Measurements from ENCODE around the gene CUEDC1.
"Not testable (repeated sequence)": the region's sequence is repeated elsewhere in the genome, so short reads cannot be mapped to it uniquely, and the experiment has no call there.

The CUEDC1 gene

DNA sequence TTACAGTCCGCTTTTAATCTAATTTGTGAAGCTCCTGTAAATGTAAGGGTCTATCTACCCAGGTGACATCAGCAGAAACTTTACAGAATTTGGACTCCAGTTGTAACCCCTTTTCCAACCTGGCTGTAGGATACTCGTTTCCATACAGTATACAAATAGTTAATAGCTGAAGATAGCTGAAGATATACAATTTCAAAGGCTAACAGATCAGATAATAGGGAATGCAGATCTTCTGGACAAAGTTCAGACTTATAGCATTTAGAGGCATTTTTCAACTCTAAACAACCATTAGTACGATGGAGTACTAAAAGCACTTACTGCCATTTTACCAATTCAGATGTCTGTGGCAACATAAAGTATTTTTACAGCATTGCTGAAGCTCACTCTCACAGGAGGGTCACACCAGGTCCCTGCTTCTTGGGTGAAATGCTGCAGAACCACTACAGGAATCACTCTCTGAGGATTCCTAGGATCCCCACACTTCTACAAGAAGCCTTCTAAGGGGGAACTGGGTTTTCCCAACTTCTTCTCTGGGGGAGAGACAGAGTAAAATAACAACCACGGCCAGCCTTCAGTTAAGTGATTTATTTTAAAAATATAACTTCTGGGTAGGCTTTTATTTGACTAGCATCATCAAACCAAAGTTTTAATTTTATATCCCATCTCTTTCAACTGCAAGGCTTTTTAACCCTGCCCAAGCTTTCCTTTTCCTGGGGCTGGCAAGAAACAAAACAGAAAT, 29.9 kb upstream of the CUEDC1 start:
- no peak for DNase-seq

DNA sequence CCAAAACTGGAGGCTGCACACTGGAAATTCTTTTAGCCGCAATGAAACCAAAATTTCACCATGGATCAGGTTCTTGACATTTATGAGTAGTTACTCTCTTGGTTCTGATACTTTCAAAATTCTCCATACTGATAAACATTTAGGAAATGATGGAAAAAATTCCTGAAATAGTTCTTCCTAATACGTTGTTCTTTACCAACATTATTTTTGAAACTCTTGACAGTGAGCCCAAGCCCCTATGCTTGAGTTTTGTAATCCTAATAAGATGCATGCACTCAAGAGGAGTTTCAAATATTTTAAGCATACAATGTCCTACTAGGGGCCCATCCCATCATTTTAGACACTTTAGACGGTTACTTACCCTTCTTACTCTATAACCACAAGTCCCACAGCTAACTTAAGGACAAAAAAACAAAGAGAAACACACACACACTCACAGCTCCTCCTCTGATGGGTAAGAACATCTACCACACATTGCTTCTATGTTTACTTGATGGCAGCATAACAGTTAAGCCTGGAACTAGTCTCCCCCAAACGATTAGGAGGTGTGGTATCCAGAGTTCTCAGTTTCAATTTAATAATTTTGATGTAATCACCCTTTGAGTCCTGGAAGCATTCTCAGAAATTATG, 29.2 kb upstream of the CUEDC1 start:
- DNase-seq, result no peak

DNA sequence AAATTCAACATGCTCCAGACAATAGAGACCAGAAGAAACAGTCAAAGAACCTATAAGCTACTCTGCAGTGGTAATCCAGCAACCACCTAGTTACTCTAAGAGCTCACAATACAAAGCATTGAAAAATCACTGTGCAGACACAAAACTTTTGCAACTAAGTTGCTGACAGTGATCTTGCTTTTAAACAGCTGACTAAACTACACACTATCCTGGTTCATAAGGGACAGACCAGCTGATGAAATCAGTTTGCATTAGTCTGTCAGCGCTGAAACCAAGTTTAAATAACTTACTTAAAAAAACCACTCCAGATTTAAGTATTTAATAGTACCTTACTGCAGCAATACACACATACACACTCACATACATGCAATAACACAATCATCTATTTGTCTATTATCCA, 28.2 kb upstream of the CUEDC1 start:
- DNase-seq, result no peak

DNA sequence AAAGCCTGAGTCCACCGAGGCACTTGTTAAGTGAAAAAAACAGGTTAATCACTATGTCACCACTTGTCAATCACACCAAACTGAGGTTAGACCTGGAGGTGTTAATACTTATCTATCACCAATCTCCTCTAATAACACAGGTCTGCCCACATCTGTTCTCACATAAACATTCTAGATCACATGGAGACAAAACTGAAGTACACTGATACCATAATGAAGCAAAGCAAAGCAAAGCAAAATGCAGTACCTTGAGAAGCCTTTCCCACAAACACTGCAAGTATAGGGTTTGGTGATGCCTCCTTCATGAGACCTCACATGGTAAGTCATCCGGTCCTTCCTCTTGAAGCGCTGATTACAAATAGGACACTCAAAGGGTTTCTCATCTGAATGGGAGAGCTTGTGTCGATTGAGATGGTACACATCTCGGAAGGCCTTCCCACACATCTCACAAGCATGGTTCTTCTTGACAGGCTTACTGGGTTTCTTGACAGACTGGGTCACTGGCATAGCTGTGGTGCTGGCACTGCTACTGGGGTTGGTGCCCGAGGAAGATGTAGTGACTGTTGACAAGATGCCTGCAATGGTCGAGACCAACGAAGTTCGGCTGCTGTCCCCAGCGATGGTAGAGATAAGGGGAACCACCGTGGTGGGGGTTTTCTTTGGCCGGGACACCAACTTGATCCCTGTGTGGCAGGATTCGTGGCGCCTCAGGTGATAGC, 27.4 kb upstream of the CUEDC1 start:
- DNase-seq, result no peak

DNA sequence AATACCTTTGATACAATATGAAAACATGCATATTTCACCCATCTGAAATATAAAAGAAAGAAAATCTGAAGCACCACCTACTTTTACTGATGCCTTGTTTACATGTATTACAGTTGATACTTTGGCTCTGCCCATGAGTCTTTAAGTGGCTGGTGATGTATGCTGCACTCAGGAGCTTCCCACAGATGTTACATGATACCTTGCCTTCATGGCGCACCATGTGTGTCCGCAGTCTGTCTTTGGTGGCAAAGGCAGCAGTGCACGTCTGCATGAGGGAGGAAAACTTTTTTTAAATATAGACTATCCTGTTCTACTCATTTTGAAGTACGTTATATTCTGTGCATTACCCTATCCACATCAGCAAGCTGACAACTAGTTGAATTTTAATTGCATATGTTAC, 25.3 kb upstream of the CUEDC1 start:
- no peak for DNase-seq

DNA sequence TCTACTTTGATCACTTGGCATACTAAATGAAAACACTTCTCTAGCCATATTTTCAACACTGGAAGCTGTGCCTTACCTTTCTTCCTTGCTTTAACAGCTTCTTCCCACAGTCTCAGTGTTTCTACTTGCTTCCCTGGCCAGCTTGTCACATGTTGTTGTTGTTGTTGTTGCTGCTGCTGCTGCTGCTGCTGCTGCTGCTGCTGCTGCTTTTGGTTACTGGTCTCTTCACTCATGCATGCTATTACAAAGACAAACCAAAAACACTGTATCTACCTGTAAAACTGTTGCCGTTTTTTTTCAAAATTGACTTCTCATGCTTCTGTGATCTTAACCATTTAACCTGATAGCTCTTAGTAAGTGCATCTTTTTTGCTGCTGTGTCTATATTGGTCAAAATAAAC, 23.9 kb upstream of the CUEDC1 start:
- DNase-seq, result no peak

DNA sequence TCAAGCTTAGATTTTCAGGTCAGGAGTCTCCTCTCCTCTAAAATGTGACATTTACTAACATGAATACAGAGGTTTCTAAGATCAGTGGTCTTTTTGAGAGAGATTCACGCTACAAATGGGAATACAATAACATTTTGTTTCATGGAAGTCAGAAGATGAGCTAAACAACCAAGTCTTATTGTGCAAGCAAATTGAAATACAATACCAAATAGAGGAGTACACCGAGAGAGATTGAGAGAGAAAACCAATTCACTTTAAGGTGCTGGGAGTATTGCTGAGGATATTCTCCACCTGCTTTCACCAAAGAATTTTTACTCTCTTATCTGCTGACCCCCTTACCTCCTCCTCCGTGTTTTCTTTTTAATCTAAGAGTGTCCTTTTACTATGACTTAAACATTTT, 21.4 kb upstream of the CUEDC1 start:
- DNase-seq, result no peak

DNA sequence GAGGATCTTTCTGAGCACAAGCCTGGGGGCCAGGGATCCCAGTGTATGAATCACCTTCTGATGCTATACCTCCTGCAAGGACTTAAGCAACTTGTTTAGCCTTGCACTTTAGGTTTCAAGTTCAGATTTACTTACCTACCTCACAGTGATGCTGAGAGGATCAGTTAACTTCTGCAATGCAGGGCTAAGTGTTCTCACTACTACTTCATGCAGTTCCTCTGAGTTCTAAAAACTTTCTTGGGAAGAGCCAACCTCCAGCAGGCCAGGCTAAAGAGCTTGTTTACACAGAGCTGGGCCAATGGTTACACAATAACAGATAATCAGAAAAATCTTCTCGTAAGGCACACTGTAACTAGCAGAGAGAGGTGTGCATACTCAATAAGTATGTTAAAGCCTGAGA, 19.8 kb upstream of the CUEDC1 start:
- DNase-seq, result no peak

DNA sequence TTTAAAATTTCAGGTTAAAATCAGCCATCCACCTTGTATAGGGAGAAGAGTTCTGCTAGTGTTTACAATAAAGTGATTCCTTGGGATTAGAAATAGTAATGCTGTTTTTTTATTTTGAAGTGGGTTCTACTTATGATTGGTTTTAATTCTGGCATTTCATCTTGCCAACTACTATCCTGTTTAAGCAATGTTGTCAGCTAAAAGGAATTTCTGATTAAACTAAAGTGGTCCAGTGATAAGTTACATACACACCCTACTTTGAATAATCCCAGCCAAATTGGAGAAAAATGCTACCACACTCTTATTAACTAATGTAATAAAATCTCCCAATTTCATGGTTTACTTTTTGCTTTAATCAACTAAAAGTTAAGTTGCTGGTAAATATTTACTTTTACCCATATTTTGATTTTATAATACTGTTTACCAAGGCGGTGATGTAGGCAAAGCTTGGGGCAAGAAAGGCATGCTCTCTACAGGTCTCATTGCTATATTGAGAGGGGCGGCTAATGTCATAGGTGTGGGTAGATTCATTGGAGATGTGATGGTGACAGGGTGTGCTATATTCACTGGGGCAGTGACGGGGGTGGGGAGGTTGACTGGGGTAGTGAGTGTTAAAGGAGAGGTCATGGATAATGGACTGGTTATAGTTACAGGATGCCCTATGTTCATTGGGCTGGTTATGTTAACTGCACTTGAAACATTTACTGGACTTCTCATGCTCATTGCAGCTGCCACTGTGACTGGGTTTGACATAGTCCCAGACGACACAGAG, 19.0 kb upstream of the CUEDC1 start:
- not testable (repeated sequence) for DNase-seq

DNA sequence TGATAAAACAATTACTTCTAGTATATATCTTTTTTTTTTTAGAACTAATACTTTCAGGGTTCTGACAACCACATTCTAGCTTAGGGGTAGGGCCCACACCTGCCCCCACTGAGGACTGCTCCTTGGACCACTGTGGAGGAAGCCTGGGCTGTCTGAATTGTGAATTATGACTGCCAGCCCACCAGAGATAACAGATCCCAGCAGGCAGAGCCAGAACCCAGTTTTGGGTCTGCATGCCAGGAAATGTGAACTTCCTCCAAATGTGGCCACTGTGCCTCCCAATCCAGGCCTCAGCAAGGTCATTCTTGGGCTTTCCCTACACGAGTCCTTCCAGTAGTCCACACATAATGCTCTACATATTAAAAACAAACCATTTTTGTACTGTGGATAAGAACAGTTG, 16.9 kb upstream of the CUEDC1 start:
- no peak for DNase-seq

DNA sequence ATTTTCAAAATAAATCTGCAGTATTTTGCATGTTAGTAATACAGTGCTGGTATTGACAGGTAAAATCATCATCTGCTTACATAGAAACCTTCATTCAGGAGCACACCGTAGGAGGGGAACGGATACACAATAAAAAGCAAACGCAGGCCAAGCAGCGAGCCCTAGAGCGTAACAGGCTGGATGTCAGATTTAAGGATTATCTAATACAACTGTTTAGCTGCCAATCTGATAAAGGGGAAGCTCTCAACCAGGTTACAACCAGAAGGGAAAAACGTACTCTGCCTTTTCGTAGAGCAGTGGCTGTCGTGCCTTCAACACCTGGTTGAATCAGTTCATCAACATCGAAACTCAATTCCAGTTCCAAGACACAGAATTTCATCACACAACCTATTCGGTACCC, 16.4 kb upstream of the CUEDC1 start:
- no peak for DNase-seq

DNA sequence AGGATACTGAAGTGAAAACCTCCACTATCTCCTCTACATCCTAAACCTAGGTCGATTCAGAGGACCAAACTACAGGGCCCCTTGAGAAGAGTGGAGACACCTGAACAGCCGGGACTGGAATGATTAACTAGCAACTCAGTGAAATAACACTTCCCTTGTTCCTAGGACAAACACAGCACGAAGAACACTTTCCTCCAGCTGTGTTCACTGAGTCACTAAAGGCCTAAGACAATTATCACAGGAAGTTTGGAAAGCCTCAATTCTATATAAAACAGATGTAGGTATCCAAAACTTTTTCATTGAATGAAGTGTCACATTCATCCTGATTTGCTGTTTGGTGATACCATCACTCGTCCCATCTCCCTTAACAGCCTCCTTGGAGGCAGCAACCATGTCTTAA, 15.5 kb upstream of the CUEDC1 start:
- DNase-seq, result no peak

DNA sequence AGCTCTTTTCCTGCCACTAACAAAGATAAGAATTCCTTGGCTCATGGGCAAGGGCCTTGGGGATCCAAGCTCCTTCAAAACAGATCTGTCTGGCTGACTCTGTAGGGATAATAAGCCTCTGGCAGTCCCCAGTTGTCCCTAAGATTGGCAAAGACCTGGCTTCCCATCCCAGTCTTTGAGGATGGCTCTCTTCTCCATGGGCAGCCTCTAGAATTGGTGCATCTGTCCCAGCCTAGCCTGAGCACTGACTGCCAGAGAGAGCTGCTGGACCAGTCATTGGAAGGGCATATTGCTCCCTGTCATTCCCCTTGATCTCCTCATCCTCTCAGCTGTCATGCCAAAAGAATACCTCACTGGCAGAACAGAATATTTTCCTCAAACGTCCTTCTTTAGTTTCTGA, 13.2 kb upstream of the CUEDC1 start:
- DNase-seq, result no peak

DNA sequence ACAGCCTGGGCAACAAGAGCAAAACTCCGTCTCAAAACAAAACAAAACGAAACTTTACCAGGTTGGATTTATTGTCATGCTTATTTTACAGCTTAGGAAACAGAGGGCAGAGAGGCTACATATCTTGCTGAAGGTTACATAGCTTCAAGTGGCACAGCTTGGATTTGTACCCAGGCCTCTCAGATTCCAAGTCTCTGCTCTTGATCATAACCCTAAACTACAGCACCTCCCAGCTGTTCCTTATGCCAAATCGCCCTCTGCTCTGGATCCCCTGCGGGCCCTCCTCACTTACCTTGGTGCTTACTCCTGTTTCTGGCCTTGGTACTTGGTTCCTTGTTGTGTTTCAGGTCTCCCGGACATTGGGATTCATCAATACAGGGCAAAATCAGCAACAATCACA, 11.7 kb upstream of the CUEDC1 start:
- no peak for DNase-seq

DNA sequence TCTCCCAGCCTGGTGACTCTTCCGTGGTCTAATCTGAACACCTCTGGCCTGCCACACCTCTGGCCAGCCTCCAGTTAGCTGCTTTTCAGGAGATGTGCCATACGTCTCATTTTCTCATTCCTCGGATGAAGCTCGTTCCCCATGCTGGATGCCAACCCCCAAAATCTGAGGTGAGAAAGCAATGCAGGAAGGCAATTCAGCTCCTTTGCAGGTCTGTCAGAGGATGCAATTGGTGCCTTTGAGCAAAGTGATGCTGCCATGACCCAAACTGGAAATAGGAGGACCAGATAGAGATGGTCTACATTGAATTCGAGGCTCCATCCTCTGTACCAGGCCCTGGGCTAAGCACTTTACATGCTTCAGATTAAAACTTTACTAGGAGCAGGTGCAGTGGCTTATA, 11.0 kb upstream of the CUEDC1 start:
- no peak for DNase-seq

DNA sequence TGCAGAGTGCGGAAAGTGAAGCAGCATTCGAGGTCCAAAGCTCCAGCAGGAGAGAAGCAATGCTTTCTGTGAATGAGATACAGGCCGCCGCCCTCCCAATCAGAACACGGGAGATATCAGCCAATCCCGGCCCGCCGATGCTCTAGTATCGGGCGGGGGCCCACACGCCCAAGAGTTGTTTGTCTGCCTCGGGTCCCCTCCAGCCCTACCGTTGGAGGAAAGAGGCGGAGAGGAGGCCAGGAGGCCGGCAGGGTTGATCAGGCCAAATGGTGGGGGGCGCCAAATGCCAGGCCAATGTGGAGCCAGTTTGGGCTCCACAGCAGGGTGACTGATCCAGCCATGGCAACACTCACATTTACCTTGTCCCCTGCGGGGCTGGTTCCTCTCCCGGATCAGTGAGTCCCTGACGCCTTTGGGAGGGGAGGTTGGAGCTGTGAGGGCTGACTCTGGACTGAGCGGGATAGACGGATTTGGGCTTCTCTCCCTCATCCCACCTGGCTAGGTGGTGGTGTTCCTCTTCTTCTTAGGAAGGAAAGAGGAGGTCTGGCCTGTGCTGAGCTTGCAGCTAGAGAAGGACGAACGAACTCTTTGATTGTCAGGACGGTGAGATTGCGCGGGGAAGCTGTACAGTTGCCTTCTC, 10.4 kb upstream of the CUEDC1 start:
- DNase-seq, result no peak

DNA sequence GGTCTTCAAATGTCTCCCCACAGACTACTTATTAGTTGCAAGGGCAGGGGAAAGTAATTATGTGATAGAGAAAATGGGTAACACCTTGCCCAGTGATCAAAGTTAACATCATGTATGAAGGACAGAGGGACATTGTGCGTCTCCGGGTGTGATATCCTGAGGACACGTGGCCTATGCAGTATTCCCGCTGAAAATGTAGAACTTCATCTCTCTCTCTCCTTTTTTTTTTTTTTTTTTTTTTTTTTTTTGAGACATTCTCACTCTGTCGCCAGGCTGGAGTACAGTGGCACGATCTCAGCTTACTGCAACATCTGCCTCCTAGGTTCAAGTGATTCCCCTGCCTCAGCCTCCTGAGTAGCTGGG, 7.9 kb upstream of the CUEDC1 start:
- no peak for DNase-seq

DNA sequence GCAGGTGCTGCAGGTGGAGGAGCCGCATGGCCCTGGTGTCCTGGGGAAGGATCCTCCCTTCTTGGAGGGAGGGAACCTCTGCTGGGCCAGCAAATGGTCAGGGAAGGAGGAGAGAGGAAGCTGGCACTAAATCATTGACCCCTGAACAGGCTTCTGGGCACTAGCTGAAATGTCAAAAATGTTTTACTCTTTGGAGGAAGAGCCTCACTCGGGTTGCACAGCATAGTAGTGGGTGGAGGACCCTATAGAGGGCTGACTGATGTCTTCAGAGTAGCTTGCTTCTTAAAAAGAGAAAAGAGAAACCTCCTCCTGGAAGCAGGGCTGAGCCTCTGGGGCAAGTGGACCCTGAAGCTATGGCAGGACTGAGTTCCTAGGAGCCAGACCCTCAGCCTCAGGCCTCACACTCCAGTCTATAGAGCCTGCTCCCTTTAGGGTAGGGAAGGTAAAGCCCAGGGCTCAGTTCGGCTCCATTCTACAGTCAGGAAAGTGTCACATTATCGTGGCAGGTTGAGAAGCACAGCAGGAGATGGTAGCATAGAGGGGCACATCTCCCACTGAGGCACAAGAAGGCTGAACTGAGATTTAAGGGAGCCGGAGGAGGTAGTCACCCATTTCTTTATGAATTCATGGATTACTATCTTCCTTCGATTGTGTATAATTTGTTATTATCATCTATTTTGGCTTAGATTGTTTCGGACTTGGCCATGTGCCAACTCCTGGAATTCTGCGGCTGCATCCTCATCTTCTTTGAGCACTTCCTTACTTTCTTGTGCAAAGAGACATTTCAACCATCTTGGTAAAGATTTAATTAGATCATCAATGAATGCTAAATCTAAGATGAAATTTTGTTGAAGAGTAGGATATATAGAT, 7.3 kb upstream of the CUEDC1 start:
- DNase-seq, result no peak

DNA sequence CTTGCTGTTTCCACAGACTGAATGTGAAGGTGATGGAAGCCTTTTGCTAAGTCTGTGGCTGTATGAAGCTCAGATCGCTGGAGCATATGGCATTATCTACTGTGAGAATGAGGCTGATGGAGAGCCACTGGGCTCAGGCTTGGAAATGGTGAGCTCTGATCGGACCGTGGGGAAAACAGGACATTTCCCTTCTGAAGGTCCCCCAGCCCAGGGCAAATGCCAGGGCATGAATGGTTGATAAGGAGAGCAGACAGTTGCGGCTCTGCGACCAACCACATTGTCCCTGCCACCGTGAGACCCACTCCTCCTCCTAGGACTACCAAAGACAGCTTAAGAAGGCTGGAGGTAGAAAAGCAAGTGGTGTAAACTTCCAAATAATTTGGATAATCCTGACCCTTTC, 4.7 kb upstream of the CUEDC1 start:
- DNase-seq, result no peak

DNA sequence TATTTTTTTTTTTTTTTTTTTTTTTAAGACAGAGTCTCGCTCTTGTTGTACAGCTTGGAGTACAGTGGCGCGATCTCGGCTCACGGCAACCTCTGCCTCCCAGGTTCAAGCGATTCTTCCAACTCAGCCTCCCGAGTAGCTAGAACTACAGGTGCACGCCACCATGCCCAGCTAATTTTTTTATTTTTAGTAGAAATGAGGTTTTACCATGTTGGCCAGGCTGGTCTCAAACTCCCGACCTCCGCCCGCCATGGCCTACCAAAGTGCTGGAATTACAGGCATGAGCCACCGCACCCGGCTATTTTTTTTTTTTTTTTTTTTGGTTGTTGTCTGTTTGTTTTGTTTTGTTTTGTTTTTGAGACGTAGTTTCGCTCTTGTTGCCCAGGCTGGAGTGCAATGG, 3.2 kb upstream of the CUEDC1 start:
- DNase-seq, result not testable (repeated sequence)

DNA sequence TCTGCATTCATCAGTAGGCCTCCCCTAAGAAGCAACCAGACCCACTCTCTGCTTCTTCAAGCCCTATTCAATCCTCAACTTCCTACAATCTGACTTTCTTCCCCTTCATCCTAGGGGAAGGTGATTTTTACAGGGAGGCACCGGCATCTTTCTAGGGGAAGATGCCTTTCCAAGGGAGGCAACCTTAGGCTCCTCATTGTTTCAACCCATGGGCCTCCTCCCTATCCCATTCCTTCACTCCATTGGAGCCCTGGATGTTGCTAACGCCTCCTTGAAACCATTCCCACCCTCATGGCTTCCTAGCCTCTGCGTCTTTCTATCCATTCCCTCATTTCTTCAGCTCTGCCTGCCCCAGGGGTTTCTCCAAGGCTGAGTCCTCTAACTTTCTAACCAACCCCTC, 2.7 kb upstream of the CUEDC1 start:
- DNase-seq, result no peak

All from NCI-H1930 (cell line).